ENCODE results near the gene IGIP. TPM values are rescaled to one million over a fixed set of nuclear protein-coding genes. Genes with fewer than 3 reads are reported as not detected.
A peak's percentile ranks its signal among the peaks of the same experiment; 100 is the strongest.

The IGIP gene
- total RNA-seq, 1 donor from 2014 or later, result 16.7 TPM

GRCh38 chr5:140107312-140108092 lies 18.2 kb upstream of the IGIP start:
- H3K27me3 ChIP-seq, result no peaks in the 10 kb centered on the region
- TF ChIP-seq POLR2A (IDR thresholded peaks at IDR 0.05) (peak in 1 of 2 donors; percentile 85), CTCF (IDR thresholded peaks at IDR 0.05) (no peak), POLR2AphosphoS5 (IDR thresholded peaks at IDR 0.05; ENCODE audit: insufficient read depth in 1 of 2, low read depth in 1 of 2) (peak in 1 of 2 donors; percentile 95)
- H3K4me1 ChIP-seq, result peaks cover 45% of the 10 kb centered on the region
- intact Hi-C loops (cut with DNase I), result no loop called here
- H3K36me3 ChIP-seq, result no peaks in the 10 kb centered on the region
- DNase-seq (ENCODE audit: extremely low spot score in 2 of 2), result peak in 1 of 2 donors; percentile 92
- peak overlapping the region; percentile 99 for H3K27ac ChIP-seq
- H3K4me3 ChIP-seq, result peak overlapping the region; percentile 74 to 84
- no peaks in the 10 kb centered on the region for H3K9me3 ChIP-seq

DNA sequence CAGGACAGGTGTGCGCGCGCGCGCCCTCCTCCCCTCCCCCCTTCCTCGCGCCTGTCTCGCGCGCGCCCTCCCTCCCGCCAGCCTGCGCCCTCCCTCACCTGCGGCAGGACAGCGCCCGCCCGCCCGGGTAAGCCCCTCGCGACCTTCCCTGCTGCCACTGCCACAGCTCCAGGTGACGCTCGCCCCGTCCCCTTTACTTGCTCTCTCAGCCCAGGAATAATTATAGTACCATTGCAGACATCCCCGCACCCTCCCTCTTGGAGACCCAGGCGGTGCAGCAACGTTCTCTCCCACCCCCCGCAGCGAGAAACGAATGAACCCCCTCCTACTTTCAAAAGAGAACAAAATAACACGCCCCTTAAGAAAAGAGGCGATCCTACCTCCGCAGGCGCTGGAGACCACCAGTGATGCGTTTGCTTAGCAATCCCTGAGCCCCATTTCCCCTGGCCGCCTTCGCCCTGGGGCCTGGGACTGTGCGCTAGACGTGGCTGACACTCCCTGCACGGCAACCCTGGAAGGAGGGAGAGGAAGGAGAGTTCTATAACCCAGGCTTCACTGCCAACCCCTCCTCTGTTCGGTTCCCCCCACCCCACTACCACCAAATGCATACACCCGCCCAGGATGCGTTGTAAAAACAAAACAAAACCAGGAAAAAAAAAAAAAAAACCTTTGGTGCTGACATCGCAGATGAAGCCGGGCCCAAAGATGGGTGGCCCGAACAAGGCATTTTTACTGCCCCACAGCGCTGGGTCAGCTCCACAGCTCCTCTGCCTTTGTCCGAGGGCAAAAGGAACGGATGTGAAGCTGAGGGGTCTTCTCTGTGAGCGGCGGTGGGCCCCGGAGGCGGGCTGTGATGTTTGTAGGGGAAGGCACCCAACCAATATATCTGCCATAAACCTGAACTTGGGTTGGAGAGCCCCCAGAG lies 17.4 kb upstream of the IGIP start:
- peaks cover 53% of the 10 kb centered on the region for H3K4me1 ChIP-seq
- TF ChIP-seq POLR2A (IDR thresholded peaks at IDR 0.05) (no peak), CTCF (IDR thresholded peaks at IDR 0.05) (no peak), POLR2AphosphoS5 (IDR thresholded peaks at IDR 0.05; ENCODE audit: insufficient read depth in 1 of 2, low read depth in 1 of 2) (no peak)
- DNase-seq (ENCODE audit: extremely low spot score in 2 of 2), result no peak
- H3K4me3 ChIP-seq, result peak overlapping the region; percentile 74 to 84
- intact Hi-C loops (cut with DNase I), result no loop called here
- no peaks in the 10 kb centered on the region for H3K27me3 ChIP-seq
- no peaks in the 10 kb centered on the region for H3K9me3 ChIP-seq
- peak overlapping the region; percentile 99 for H3K27ac ChIP-seq
- H3K36me3 ChIP-seq, result no peaks in the 10 kb centered on the region

- no peaks in the 10 kb centered on the region for H3K36me3 ChIP-seq
- intact Hi-C loops (cut with DNase I), result no loop called here
- H3K27me3 ChIP-seq, result no peaks in the 10 kb centered on the region
- H3K9me3 ChIP-seq, result no peaks in the 10 kb centered on the region
- H3K4me1 ChIP-seq, result peaks cover 55% of the 10 kb centered on the region
- peak overlapping the region; percentile 74 to 84 for H3K4me3 ChIP-seq
- no peak for DNase-seq (ENCODE audit: extremely low spot score in 2 of 2)
- H3K27ac ChIP-seq, result peak overlapping the region; percentile 99
- TF ChIP-seq POLR2AphosphoS5 (IDR thresholded peaks at IDR 0.05; ENCODE audit: insufficient read depth in 1 of 2, low read depth in 1 of 2) (no peak), CTCF (IDR thresholded peaks at IDR 0.05) (no peak), POLR2A (IDR thresholded peaks at IDR 0.05) (no peak)
Observed at GRCh38 chr5:140109018-140109758, 16.5 kb upstream of the IGIP start.

GRCh38 chr5:140109759-140110645 lies 15.7 kb upstream of the IGIP start:
- no peaks in the 10 kb centered on the region for H3K27me3 ChIP-seq
- TF ChIP-seq CTCF (IDR thresholded peaks at IDR 0.05), result no peak
- TF ChIP-seq POLR2AphosphoS5 (IDR thresholded peaks at IDR 0.05; ENCODE audit: insufficient read depth in 1 of 2, low read depth in 1 of 2), result no peak
- TF ChIP-seq POLR2A (IDR thresholded peaks at IDR 0.05), result no peak

More at GRCh38 chr5:140109759-140110645, 15.7 kb upstream of the IGIP start:
- intact Hi-C loops (cut with DNase I), result no loop called here
- H3K4me1 ChIP-seq, result peaks cover 60% of the 10 kb centered on the region
- H3K9me3 ChIP-seq, result no peaks in the 10 kb centered on the region
- peak overlapping the region; percentile 99 for H3K27ac ChIP-seq
- no peak for DNase-seq (ENCODE audit: extremely low spot score in 2 of 2)
- no peaks in the 10 kb centered on the region for H3K36me3 ChIP-seq
- peak overlapping the region in 1 of 2 donors; percentile 74 for H3K4me3 ChIP-seq
